SH-SY5Y (cell line): ENCODE results near the gene FGFR3.

Experiments
- GATA2 ChIP-seq: IDR thresholded peaks from 2 replicates; pipeline ENCODE4 v1.6.1; 2011; ENCODE audit warnings: mild to moderate bottlenecking, low read depth, low read length
- GATA3 ChIP-seq: IDR thresholded peaks from 2 replicates; pipeline ENCODE4 v1.6.1; 2011; ENCODE audit warnings: low read depth, mild to moderate bottlenecking, low read length, moderate library complexity

- TF ChIP-seq GATA2 (no peak), GATA3 (no peak)
Observed at GRCh38 chr4:1750381-1751154, 42.5 kb upstream of the FGFR3 start.
